Stimulated activated CD8-positive, alpha-beta memory T cell treated with anti-CD3 and anti-CD28 coated beads, Interleukin-12 subunit alpha, Interleukin-12 subunit beta, amount 100 ng/mL, for 24 hours (primary cell): ENCODE measurements around the gene SETD5.
A peak's percentile ranks its signal among the peaks of the same experiment; 100 is the strongest.

Experiments used
- DNase-seq: peaks from one replicate; pipeline ENCODE4 v3.0.0-alpha.2; 2020; ENCODE audit errors: extremely low read depth

SETD5 gene, protein sequence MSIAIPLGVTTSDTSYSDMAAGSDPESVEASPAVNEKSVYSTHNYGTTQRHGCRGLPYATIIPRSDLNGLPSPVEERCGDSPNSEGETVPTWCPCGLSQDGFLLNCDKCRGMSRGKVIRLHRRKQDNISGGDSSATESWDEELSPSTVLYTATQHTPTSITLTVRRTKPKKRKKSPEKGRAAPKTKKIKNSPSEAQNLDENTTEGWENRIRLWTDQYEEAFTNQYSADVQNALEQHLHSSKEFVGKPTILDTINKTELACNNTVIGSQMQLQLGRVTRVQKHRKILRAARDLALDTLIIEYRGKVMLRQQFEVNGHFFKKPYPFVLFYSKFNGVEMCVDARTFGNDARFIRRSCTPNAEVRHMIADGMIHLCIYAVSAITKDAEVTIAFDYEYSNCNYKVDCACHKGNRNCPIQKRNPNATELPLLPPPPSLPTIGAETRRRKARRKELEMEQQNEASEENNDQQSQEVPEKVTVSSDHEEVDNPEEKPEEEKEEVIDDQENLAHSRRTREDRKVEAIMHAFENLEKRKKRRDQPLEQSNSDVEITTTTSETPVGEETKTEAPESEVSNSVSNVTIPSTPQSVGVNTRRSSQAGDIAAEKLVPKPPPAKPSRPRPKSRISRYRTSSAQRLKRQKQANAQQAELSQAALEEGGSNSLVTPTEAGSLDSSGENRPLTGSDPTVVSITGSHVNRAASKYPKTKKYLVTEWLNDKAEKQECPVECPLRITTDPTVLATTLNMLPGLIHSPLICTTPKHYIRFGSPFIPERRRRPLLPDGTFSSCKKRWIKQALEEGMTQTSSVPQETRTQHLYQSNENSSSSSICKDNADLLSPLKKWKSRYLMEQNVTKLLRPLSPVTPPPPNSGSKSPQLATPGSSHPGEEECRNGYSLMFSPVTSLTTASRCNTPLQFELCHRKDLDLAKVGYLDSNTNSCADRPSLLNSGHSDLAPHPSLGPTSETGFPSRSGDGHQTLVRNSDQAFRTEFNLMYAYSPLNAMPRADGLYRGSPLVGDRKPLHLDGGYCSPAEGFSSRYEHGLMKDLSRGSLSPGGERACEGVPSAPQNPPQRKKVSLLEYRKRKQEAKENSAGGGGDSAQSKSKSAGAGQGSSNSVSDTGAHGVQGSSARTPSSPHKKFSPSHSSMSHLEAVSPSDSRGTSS (N-terminal part only)

GRCh38 chr3:9397332-9397905 is at the start of gene SETD5:
SETD5 (plus strand) TSS chr3:9397615; CDS start chr3:9428939, 31,324 bp downstream.
- peak; percentile 99 for DNase-seq

GRCh38 chr3:9347887-9348286 is 49.5 kb upstream of the SETD5 start:
- no peak for DNase-seq

DNA sequence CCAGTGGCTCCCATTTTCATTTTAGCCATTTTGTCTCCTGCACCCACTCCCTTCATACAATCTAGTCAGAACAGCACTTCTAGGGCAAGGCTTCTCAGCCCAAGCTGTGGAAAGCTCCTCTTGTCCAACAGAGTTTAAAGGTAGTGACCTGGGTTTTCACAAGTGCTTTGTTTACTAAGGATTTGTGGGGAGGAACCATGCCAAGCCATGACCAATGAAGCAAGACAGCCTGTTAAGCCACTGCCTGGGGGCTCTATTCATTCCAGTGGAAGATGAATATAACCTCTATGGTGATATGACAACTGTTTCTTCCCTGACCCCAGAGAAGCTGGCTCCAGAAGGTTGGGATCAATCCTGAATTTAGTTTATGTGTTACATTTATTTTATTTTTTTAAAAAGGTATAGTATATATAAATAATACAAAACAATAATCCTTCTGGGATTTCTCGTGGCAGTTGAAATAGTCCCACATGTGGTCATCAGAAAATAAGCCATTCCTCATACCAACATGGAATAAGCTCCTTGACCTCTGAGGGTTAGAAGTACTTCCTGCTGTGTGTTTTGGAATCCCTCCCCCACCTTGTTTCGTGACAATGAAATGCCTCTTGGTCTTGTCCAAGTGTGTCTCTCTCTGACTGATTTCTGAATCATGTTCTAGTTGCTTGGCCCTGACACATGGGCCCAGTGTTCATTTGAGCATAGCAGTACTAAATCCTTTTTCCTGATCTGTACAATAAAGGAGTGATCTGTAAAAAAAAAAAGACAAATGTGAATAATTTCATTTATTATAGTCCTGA is 47.9 kb upstream of the SETD5 start:
- DNase-seq = no peak

GRCh38 chr3:9351709-9352126 is 45.7 kb upstream of the SETD5 start:
- no peak for DNase-seq

DNA sequence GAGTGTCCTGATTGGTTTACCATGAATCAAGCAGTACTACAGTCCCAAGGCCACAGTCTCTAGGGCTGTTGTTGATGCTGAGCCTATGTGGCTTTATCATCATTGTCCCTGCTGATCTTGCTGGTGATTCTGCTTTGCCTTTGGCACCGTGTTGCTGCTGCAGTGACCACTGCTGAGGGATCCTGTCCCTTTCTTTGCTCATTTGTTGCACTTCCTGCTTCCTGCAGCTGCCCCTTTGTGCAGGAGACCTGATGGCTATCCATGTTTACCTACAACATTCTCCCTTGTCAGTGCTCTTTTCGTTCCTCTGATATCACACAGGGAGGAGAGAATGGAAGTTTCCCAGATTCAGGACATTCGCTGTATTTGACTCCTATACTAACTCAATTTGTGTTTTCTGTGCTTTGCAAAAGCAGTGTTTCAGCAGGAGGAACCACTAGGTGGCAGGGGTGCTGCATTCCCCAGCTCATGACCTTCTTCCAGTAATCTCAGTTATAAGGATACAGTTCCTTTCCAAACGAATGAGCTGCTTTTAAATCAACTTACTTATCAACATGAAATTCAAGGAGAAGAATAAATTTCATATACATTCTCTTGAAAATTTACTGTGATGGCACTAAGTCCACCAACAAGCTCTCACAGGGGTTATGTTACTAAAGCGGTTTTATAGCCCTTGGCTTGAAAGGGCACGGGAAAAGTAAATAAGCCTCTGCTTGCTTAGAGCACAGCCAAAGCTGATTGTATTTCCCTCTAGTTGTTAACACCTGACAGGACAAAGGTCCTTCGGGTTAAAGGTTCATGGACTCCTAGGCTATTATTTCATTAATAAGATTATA is 44.3 kb upstream of the SETD5 start:
- peak; percentile 3 for DNase-seq

GRCh38 chr3:9361691-9362388 is 35.6 kb upstream of the SETD5 start:
- no peak for DNase-seq

GRCh38 chr3:9362731-9363530 is 34.5 kb upstream of the SETD5 start, which contains the start of gene THUMPD3:
THUMPD3 (plus strand) TSS chr3:9363054; CDS start chr3:9365069, 2,015 bp downstream.
- DNase-seq = peak; percentile 87

DNA sequence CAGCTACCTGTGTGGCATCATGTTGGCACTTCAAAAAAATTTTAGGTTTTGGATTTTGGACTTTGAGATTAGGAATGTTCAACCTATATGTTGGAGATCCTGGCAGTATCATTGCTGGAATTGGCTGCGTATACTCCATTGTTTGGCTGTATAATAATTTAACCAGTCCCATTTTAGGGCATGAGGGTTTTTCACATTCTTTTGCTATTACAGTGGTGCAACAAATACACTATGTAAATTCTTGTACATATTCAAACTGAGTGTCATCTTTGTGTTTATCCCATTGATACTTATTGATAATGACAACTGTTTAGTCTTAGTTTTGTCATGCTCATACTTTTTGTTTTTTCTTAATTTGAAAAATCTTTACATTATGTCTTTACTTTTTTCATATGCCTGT is 27.9 kb upstream of the SETD5 start:
- no peak for DNase-seq

- no peak for DNase-seq
Measured at GRCh38 chr3:9373465-9373864, 23.9 kb upstream of the SETD5 start.

DNA sequence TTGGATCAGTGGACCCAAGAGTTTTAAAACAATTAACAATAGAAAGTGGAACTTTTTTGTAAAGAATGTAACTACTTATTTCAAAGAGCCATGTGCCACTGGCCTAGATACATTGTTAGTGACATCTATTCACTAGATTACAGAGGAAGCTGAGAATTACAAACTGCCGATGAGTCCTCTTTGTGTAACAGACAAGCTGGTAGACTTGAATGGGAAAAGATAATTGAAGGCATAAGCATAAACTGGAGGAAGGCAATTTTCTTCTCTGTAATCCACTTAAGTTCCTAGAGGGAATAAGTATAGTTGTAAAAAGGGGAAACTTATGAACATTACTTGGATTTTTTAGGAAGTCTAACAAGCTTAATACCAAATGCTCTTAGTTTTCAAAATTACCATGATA is 19.4 kb upstream of the SETD5 start:
- no peak for DNase-seq

- DNase-seq = no peak
Measured at GRCh38 chr3:9379327-9379726, 18.1 kb upstream of the SETD5 start.

DNA sequence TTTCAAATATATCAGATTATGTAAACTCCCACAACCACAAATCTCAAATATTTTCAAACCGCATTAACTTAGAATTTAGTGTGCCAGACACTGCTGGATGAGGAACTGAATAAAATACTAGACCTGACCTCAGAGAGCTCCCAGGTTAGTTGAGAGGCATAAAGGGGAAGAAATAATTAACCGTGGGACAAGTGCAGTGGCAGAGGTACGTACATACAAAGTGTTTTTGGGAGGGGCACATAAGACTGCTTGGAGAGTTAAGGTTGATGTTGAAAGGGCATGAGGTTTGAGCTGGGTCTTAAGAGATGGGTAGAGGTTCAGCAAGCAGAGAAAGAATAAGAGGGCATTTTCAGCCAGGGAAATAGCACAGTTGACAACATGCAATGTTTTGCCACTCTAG is 17.4 kb upstream of the SETD5 start:
- no peak for DNase-seq

GRCh38 chr3:9384141-9384828 is 13.1 kb upstream of the SETD5 start:
- no peak for DNase-seq

GRCh38 chr3:9385187-9386077 is 12.0 kb upstream of the SETD5 start:
- DNase-seq = no peak

GRCh38 chr3:9386078-9386459 is 11.3 kb upstream of the SETD5 start:
- no peak for DNase-seq

DNA sequence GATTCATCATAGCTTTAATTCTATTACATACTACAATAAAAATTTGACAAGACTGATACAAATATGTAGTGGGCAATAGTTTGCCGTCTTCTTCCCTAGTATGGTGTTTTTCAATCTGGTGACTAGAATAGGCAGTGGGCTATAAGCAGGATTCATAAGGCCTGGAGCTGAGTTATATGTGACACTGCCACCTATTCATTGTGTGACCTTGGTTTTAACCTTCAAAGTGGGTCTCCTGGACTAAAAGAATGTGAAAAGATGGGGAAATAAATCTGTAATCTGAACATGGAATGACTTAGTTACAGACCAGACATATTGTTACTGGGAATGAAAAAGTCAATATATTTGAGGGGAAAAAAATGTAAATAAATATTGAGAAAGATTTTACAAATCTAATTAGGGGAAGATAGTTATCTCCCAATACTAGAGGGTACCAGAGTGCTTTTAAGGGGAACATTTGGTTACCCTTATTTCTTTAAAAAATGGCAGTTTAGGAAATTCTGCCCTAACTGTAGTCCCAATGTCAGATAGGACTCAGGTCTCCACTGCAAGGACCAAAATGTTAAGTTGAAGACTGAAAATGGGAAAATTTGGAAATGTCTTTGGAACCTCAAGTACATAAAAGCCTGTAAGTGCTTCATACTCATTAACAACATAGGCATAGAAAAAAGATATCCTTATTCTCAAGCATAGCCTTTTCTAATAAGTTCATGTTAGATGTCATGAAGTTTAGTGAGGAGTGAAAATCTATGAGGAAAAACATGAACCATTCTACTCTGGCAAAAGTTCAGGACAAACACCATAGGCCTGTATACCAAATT is 10.7 kb upstream of the SETD5 start:
- no peak for DNase-seq
